MCF 10A (cell line): Measurements from ENCODE around the gene LTBP3. TPM values are rescaled to one million over a fixed set of nuclear protein-coding genes. Genes with fewer than 3 reads are reported as not detected.

Source experiments
- BruUV-seq: library from RNA; stranded (reverse); fragments of 400-500 nt; replicated peaks from 2 replicates; lab custom pipeline; 2021; lab: Mats Ljungman, UMichigan
- CTCF ChIA-PET: fragments of 300-600 bp; sonication (Branson Sonifier 250); formaldehyde crosslinking; extraction: SDS; loops from one replicate; lab custom pipeline; 2021; ENCODE audit warnings: antibody characterized with exemption, inconsistent platforms; lab: Yijun Ruan, JAX
- POLR2A ChIA-PET: fragments of 300-600, 350-650 bp; sonication (Branson Sonifier 250); formaldehyde crosslinking; extraction: SDS; loops from one replicate; lab custom pipeline; 2020; ENCODE audit warnings: antibody characterized with exemption, inconsistent platforms; lab: Yijun Ruan, JAX
- DNase-seq: peaks from one replicate; pipeline ENCODE4 v3.0.0-alpha.2; 2018; ENCODE audit not compliant: unreplicated experiment
- H3K27ac Mint-ChIP-seq: one replicate; pipeline ENCODE4 v1.8.0; 2022; ENCODE audit warnings: mild to moderate bottlenecking, low read depth, mixed read lengths; ENCODE audit not compliant: unreplicated experiment
- H3K27me3 Mint-ChIP-seq: one replicate; pipeline ENCODE4 v1.8.0; 2022; ENCODE audit warnings: mixed read lengths; ENCODE audit not compliant: insufficient read depth, unreplicated experiment
- H3K36me3 Mint-ChIP-seq: one replicate; pipeline ENCODE4 v1.8.0; 2022; ENCODE audit warnings: mild to moderate bottlenecking, moderate library complexity, mixed read lengths; ENCODE audit not compliant: insufficient read depth, unreplicated experiment
- H3K4me1 Mint-ChIP-seq: one replicate; pipeline ENCODE4 v1.8.0; 2022; ENCODE audit warnings: mixed read lengths; ENCODE audit not compliant: insufficient read depth, unreplicated experiment
- H3K4me3 Mint-ChIP-seq: one replicate; pipeline ENCODE4 v1.8.0; 2022; ENCODE audit warnings: mild to moderate bottlenecking, moderate library complexity, mixed read lengths; ENCODE audit not compliant: unreplicated experiment
- H3K9me3 Mint-ChIP-seq: one replicate; pipeline ENCODE4 v1.8.0; 2022; ENCODE audit warnings: mixed read lengths; ENCODE audit not compliant: unreplicated experiment
- intact Hi-C: fragments of 100-400 bp; cut with micrococcal nuclease; formaldehyde crosslinking; loops from 2 replicates; pipeline ENCODE4 v1.14.1; 2022
- total RNA-seq: library from RNA; stranded (reverse); gene quantifications from 2 replicates; pipeline ENCODE4 v1.2.3, GENCODE V29; 2022
- TF ChIP-seq, protein P1 (sequence below): fragments of 200-600 bp; IDR thresholded peaks from one replicate; pipeline ENCODE4 v1.8.0; 2022; ENCODE audit warnings: antibody characterized with exemption, mild to moderate bottlenecking; ENCODE audit not compliant: unreplicated experiment

The LTBP3 gene
- total RNA-seq, 1 experiment from 2014 or later: 10.6 TPM

DNA sequence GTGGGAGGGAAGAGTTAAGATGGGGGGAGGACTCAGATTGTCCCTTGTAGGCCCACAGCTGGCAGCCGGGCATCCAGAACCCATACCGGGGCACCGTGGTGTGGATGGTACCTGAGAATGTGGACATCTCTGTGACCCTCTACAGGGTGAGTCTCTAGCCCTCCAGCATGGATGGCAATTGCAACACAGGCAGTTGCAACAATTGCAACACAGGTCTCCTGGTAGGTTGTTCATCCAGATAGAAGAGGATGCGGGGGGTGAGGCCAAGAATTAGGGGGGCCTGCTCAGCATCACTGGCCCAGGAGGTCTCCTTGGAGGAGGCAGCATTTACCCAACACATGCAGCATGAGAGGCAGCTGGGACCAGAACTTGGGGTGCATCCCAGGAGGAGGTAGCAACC is 21.1 kb upstream of the LTBP3 start:
- intact Hi-C loops: no loop called here
- H3K36me3 Mint-ChIP-seq: peaks cover 35% of the 10 kb centered on the region
- H3K4me3 Mint-ChIP-seq: no peak overlapping the region
- ChIA-PET POLR2A (no interaction called here), CTCF (interaction anchor here (0.7 to 1.9 kb wide), 2 partner anchors 9 to 15 kb away, joined by 3 to 10 read pairs; partner anchors contain the start of gene ZNRD2)
- H3K27ac Mint-ChIP-seq: no peak overlapping the region
- no peaks in the 10 kb centered on the region for H3K27me3 Mint-ChIP-seq
- H3K4me1 Mint-ChIP-seq: peaks cover 28% of the 10 kb centered on the region
- H3K9me3 Mint-ChIP-seq: no peaks in the 10 kb centered on the region
- no peak for DNase-seq
- BruUV-seq: no TSS peak
- TF ChIP-seq, protein P1, sequence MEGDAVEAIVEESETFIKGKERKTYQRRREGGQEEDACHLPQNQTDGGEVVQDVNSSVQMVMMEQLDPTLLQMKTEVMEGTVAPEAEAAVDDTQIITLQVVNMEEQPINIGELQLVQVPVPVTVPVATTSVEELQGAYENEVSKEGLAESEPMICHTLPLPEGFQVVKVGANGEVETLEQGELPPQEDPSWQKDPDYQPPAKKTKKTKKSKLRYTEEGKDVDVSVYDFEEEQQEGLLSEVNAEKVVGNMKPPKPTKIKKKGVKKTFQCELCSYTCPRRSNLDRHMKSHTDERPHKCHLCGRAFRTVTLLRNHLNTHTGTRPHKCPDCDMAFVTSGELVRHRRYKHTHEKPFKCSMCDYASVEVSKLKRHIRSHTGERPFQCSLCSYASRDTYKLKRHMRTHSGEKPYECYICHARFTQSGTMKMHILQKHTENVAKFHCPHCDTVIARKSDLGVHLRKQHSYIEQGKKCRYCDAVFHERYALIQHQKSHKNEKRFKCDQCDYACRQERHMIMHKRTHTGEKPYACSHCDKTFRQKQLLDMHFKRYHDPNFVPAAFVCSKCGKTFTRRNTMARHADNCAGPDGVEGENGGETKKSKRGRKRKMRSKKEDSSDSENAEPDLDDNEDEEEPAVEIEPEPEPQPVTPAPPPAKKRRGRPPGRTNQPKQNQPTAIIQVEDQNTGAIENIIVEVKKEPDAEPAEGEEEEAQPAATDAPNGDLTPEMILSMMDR: no peak

DNA sequence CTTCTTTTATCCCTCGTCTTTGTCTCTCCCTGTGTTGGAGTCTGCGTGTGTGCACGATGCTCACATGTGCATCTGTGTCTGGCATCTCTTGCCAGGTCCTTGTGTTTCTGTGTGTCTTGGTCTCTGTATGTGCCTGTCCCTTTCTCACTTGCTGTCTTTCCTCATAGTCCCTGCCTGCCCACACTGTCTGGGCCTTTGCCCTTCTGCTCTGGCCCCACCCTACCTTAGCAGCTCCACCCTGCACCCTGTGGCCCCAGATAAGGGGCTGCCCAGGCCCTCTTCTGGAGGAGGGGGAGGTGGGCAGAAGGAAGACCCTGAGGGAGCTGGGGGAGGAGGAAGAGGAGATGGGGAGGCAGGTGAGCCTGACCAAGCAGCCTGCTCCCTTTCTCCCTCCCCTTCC is 20.5 kb upstream of the LTBP3 start:
- peak overlapping the region; percentile 68 for H3K27ac Mint-ChIP-seq
- POLR2A ChIA-PET: no interaction called here
- no peaks in the 10 kb centered on the region for H3K9me3 Mint-ChIP-seq
- intact Hi-C loops: no loop called here
- no peaks in the 10 kb centered on the region for H3K27me3 Mint-ChIP-seq
- no peak for DNase-seq
- CTCF ChIA-PET: interaction anchor here (1.9 kb wide), 1 partner anchor 15 kb away, joined by 10 read pairs; no protein-coding TSS in a partner anchor
- TF ChIP-seq, protein P1: no peak
- peak overlapping the region; percentile 3 for H3K4me3 Mint-ChIP-seq
- no TSS peak for BruUV-seq
- peaks cover 28% of the 10 kb centered on the region for H3K4me1 Mint-ChIP-seq
- H3K36me3 Mint-ChIP-seq: peaks cover 36% of the 10 kb centered on the region

DNA sequence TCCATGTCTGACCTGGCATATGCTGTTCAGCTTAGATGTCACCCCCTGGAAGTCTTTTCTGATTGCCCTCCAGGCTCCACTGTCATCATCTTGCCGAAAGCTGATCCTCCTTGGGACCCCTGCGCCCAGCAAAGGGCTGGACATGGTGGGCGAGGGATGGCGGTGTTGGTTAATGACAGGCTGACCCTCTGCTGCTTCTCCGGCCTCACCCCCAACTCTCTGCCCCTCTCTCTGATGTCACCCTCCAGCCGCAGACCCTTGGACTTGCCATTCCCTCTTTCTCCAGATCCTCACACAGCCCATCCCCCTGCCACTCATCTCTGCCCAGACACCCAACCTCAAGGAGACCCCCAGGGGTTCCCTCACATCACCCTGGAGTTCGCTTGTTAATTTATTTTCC is 20.0 kb upstream of the LTBP3 start:
- ChIA-PET POLR2A (interaction anchor here (0.5 to 3.7 kb wide), 7 partner anchors 9 to 322 kb away, joined by 3 to 60 read pairs (median 5); partner anchors contain the start of genes FOSL1, MAP3K11 and PCNX3), CTCF (interaction anchor here (1.9 kb wide), 2 partner anchors 16 to 37 kb away, joined by 10 to 16 read pairs; no protein-coding TSS in a partner anchor)
- TF ChIP-seq, protein P1: no peak
- intact Hi-C loops: no loop called here
- Mint-ChIP-seq H3K4me3 (peak overlapping the region; percentile 97), H3K9me3 (no peaks in the 10 kb centered on the region), H3K4me1 (peaks cover 28% of the 10 kb centered on the region), H3K27me3 (no peaks in the 10 kb centered on the region), H3K36me3 (peaks cover 40% of the 10 kb centered on the region), H3K27ac (peak overlapping the region; percentile 68)
- no TSS peak for BruUV-seq
- no peak for DNase-seq

DNA sequence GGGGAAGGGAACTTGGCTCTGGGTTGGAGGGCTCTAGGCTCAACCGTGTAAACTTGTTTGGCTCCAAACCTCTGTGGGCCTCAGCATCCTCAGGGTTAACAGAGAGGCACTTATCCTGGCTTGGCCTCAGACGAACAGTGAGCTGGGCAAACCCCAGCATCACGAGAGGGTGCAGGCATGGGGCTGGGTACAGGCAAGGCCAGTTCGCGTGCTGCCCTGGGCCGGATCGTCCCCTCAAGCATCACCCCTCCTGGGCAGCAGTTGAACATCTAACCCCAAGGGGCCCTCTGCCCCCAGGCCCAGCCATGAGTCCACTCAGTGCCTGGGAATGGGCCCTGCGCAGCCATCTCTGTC is 19.6 kb upstream of the LTBP3 start:
- DNase-seq: no peak
- POLR2A ChIA-PET: interaction anchor here (0.6 to 3.7 kb wide), 12 partner anchors 9 to 323 kb away, joined by 3 to 60 read pairs (median 5); partner anchors contain the start of genes CFL1, FOSL1, KCNK7 and MAP3K11
- intact Hi-C loops: loop anchor here (1.0 kb wide), 1 partner anchor 38 kb away; the partner anchor contains the start of gene PCNX3
- Mint-ChIP-seq H3K27ac (peak overlapping the region; percentile 90), H3K36me3 (peaks cover 40% of the 10 kb centered on the region), H3K4me3 (peak overlapping the region; percentile 97), H3K27me3 (no peaks in the 10 kb centered on the region), H3K9me3 (no peaks in the 10 kb centered on the region), H3K4me1 (peaks cover 28% of the 10 kb centered on the region)
- TF ChIP-seq, protein P1: no peak
- CTCF ChIA-PET: interaction anchor here (1.9 kb wide), 2 partner anchors 16 to 37 kb away, joined by 10 to 16 read pairs; no protein-coding TSS in a partner anchor
- no TSS peak for BruUV-seq
